HG03469 (cell line): ENCODE data around the gene APCDD1.
A peak's percentile ranks its signal among the peaks of the same experiment; 100 is the strongest.
"Not testable (repeated sequence)": the region's sequence is repeated elsewhere in the genome, so short reads cannot be mapped to it uniquely, and the experiment has no call there.

Source experiments
- ATAC-seq: cut with Tn5 transposase; IDR thresholded peaks from one replicate; pipeline ENCODE4 v1.9.1; 2021; ENCODE audit warnings: mild to moderate bottlenecking, moderate library complexity, moderate number of reproducible peaks; ENCODE audit not compliant: unreplicated experiment

APCDD1 gene

DNA sequence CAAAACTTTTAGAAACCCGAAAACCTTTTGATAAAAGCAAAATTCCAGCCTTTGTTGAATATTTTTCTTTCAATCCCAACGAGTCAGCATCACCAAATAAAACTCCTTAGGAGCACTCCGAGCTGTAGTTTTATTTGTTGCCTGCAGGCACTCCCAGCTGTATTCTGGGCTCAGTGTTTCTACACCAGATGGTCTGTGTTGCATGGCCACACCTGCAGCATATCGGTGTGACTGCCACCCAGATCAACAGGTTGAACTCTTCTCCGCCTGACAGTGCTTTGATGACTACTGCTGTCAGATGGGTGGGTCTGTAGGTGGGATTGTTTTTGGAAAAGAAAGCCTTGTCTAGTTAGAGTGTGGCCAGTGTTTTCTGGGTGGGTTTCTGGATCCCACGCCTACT lies 32.7 kb downstream of the APCDD1 start:
- no peak for ATAC-seq

DNA sequence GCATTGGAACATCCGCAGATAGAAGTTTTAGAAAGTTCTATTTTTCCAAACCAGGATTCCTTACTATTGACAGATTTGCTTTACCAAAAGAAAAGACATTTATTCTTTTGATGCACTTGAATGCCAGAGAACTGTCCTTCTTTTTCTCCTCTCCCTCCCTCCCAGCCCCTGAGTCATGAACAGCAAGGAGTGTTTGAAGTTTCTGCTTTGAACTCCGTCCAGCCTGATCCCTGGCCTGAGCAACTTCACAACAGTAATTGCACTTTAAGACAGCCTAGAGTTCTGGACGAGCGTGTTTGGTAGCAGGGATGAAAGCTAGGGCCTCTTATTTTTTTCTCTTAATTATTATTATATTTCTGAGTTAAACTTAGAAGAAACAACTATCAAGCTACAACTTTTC lies 33.6 kb downstream of the APCDD1 start:
- no peak for ATAC-seq

DNA sequence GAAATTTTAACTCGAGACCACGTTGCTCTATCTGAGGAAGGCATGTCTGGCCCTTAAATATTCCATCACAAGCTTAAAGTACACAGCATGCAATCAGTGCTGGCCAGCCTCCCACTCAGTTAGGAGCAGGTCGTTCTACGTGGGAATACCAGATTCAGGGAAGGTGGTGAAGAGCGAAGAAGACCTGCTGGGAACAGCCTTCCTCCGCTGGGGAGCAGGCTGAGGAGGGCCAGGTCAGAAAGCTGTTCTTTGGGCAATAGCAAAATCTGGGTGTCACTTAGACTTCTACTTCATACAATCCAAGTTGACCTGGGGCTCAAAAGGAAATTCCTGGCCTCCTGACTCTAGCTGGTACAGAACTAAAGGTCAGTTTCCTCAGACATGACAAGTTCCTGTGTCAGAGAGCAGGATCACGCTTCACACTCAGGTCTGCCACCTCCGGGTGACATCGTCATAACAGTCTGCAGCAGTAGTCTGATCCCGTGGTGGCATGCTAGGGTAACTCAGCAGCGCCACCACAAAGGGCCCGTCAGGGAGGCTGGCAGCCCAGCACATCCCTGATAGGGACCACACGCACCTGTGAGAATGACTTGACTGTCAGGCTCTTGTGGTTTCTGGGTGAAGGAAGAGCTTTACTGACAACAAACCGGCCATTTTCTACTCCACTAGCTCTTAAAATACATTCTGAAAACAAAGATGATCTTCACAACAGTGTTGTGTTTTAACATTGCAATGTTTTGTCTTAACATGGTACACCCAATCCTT lies 36.1 kb downstream of the APCDD1 start:
- peak; percentile 97 for ATAC-seq

GRCh38 chr18:10495936-10496335 lies 41.5 kb downstream of the APCDD1 start:
- ATAC-seq: no peak

GRCh38 chr18:10497206-10497749 lies 42.8 kb downstream of the APCDD1 start:
- ATAC-seq: no peak

GRCh38 chr18:10499230-10499629 lies 44.8 kb downstream of the APCDD1 start:
- ATAC-seq: no peak

DNA sequence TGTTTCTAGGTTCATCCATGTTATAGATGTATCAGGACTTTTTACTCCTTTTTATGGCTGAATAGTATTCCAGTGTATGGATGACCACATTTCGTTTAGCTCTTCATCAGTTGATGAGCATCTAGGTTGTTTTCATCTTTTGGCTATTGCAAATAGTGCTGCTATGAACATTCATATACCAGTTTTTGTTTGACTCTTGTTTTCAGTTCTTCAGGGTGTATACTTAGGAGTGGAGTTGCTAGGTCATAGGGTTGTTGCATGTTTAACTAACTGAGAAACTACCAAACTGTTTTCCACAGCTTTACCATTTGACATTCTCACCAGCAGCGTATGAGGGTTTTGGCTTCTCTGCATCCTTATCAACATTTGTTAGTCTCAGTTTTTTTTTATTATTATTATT lies 45.6 kb downstream of the APCDD1 start:
- ATAC-seq: no peak

DNA sequence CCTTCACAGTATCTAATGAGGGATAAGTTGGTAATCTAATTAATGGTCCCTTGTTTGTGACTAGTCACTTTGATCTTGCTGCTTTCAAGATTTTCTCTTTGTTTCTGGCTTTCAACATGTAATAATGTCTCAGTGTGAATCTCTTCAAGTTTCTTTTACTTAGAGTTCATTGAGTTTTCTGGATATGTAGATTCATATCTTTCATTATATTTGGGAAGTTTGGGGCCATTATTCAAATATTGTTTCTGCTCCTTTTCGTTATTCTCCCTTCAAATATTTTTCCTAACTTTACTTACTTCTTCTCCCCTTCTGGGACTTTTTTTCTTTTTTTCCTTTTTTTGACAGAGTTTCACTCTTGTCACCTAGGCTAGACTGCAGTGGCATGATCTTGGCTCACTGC lies 50.3 kb downstream of the APCDD1 start:
- no peak for ATAC-seq

DNA sequence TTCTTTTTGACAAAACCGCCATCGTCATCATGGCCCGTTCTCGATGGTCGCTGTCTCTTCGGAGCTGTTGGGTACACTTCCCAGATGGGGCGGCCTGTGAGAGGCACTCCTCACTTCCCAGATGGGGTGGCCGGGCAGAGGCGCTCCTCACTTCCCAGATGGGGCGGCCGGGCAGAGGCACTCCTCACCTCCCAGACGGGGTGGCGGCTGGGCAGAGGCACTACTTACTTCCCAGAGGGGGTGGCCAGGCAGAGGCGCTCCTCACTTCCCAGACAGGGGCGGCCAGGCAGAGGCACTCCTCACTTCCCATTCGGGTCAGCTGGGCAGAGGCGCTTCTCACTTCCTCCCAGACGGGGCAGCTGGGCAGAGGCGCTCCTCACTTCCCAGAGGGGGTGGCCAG lies 51.5 kb downstream of the APCDD1 start:
- ATAC-seq: not testable (repeated sequence)

DNA sequence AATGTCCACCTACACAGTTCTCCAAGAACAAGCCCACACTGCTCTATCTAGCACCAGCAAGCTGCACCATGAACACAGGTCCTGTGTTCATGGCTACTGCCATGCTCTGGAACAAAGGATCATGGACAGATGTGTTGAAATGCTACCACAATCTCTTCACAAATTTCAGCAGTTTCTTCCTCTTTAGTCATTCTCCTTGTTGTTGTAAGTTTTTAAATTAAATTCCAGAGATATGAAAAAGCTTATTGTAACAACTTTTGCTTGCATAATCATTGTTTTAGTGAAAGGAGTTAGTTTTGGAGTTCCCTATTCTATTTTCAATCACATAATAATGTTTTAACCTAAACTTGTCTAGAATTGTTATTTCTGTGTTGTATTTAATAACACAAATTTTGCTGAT lies 54.2 kb downstream of the APCDD1 start:
- ATAC-seq: no peak

DNA sequence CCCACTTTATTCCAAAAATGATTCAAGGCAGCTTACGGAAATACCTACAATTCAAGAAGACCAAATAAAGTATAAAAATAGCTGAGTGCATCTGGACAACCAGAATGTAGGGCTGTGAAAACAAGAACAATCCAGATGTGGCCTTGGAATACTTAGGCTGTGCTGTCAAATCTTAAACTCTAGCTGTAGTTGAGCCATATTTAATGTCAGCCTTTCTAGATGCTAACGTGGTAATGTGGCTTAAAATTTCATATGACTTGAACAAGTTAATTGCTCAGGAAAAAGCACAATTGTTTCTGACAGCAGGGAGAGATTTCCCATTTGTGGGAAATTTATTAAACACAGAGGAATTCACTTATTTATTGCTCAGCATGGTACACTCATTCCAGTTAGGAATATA lies 56.8 kb downstream of the APCDD1 start:
- no peak for ATAC-seq

- ATAC-seq: no peak
Measured at GRCh38 chr18:10514082-10514481, 59.6 kb downstream of the APCDD1 start.

GRCh38 chr18:10514601-10515000 lies 60.2 kb downstream of the APCDD1 start:
- ATAC-seq: no peak

DNA sequence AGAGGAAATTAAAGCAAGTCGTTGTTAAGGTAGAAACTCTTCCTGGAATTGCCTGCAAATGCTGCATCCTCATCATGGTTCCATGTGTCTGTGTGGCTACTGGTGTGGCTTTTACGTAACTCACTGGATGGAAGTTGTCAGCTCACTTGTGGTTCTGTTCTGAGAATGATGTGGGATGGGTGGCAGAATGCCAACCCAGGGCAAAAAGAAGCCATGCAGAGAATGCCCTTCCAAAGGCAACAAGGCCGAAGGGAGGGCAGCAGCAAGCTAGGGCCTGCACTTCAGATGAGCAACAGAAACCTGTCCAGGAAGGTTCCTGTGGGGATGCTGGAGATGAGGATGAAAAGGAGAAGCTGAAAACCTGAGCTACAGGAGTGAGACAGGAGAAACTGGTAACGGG lies 61.0 kb downstream of the APCDD1 start:
- ATAC-seq: no peak

- no peak for ATAC-seq
Measured at GRCh38 chr18:10516078-10516477, 61.6 kb downstream of the APCDD1 start.

DNA sequence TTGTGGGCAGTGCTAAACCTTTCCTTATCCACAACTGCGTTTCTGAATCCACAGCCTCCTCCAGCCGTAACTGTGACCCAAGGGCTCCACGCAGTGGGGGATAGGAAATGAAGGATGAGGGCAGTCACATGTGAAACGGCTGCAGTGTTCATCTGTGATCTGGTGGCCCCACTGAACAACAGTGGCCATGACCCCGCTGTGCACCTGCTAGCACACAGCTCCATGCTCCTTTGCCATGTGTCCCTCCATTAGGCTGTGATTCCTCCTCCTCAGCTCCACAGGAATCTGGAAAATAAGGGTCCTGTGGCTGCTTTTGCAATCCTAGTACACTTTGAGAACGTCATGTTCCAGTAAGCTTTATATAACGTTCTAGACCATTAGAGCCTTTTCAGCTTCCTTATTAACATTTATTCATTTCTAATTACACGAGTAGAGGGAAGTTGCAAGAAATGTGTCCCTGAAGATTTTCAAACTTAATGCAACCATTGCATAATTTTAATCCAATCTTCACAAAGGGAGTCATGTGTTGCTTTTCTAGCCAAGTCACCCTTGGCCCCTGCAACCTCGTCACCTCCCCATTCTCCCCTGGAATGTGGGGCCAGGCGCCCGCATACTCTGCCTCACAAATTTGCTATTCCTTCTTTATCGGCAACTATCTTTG lies 64.3 kb downstream of the APCDD1 start:
- ATAC-seq: no peak

DNA sequence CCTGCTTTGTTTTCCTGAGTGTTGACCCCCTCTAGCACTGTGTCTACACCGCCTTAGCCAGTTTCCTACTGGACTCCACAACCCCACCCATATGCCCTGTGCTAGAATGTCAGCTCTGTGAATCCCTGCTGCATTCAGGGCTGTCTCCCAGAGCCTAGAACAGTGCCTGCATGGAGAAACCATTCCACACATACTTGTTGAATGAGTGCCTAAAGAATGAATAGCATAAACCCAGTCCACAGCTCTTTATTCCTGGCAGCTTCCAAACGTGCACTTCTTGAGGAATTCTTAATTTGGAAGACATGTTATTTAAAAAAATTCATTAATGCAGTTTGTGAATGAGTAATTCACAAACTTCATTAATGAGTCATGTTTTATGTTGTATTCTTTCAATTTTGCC lies 64.9 kb downstream of the APCDD1 start:
- no peak for ATAC-seq

GRCh38 chr18:10519999-10520935 lies 65.8 kb downstream of the APCDD1 start:
- no peak for ATAC-seq

DNA sequence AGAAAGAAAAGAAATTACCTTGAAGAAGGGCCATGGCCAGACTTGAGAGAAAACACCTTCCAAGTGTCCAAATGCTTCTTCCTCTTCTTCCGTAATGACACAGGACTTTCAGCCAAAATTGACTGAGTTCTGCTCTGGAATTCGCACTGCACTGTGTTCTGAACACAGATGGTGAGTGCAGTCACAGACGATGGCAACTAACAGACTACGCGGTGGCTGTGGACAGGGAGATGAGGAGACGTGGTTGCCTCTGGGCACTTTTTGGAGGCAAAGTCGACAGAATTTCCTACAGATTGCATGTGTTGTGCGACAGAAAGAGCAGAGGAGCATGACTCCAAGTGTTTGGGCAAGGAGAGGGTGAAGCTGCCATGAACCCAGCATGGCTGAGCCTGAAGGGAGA lies 67.1 kb downstream of the APCDD1 start:
- no peak for ATAC-seq

GRCh38 chr18:10522574-10522973 lies 68.1 kb downstream of the APCDD1 start:
- ATAC-seq: no peak

DNA sequence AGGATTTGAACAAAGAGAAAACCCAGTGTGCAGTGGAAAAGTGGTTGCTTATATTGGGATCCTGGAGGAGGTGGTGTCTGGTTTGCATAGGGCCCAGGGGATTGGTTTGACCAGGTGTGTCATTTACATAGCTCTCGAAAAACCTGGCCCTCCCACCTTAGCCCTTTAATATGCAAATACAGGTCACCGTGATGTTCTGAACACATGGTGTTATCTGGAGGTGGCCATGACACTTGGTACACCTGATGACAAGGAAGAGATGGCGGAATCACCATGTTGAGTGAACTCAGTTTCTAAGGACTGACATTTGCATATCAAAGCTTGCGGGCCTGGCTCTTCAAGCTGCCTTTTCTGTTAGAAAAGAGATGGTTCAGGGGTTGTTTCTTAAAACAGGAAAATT lies 69.1 kb downstream of the APCDD1 start:
- ATAC-seq: no peak
